HEK293 (cell line): ENCODE data around the gene MYL6B.

Experiments
- CTCF ChIA-PET: fragments of 350-600 bp; formaldehyde crosslinking; extraction: SDS; loops from one replicate; lab custom pipeline; 2021; ENCODE audit warnings: antibody characterized with exemption; lab: Yijun Ruan, JAX
- POLR2A ChIA-PET: fragments of 300-600 bp; formaldehyde crosslinking; extraction: SDS; loops from one replicate; lab custom pipeline; 2020; ENCODE audit warnings: antibody characterized with exemption, inconsistent platforms; lab: Yijun Ruan, JAX
- H3K27ac ChIP-seq: fragments of 200-500 bp; sonication (Bioruptor generic); 2 replicates; pipeline ENCODE4 v1.5.1; 2014; ENCODE audit warnings: low read depth, low read length, control low read depth, inconsistent platforms; ENCODE audit errors: extremely low read depth
- H3K36me3 ChIP-seq, 2 experiments: fragments of 200-500 bp in 1 of 2; sonication (Bioruptor generic) in 1 of 2; 1 replicate in 1 of 2; 2 replicates in 1 of 2; pipeline ENCODE4 v1.5.1; 2014 to 2017; ENCODE audit warnings: inconsistent platforms in 2 of 2, low read length in 2 of 2; ENCODE audit not compliant: control insufficient read depth in 2 of 2, insufficient read depth in 1 of 2
- H3K4me1 ChIP-seq: fragments of 200-500 bp; sonication (Bioruptor generic); 2 replicates; pipeline ENCODE4 v1.5.1; 2014; ENCODE audit warnings: mild to moderate bottlenecking, low read length, inconsistent platforms; ENCODE audit not compliant: control insufficient read depth, insufficient read depth
- H3K4me3 ChIP-seq: 2 replicates; pipeline ENCODE4 v1.5.1; 2011; ENCODE audit warnings: low read depth, mild to moderate bottlenecking, control low read depth, low read length, moderate library complexity
- H3K9me3 ChIP-seq: fragments of 200-500 bp; sonication (Bioruptor generic); 2 replicates; pipeline ENCODE4 v1.5.1; 2014; ENCODE audit warnings: low read depth, low read length, inconsistent platforms; ENCODE audit not compliant: control insufficient read depth, insufficient read depth
- ELK4 ChIP-seq: IDR thresholded peaks from 2 replicates; pipeline ENCODE4 v1.6.1; 2011; ENCODE audit warnings: mild to moderate bottlenecking, low read depth, low read length, borderline replicate concordance
- REPIN1 ChIP-seq: fragments of 450-650 bp; formaldehyde crosslinking; IDR thresholded peaks from 2 replicates; pipeline ENCODE4 v1.5.1; 2017; ENCODE audit warnings: missing biosample characterization, missing genetic modification characterization, low read depth
- SCRT2 ChIP-seq: fragments of 450-650 bp; formaldehyde crosslinking; IDR thresholded peaks from 2 replicates; pipeline ENCODE4 v1.5.1; 2016; ENCODE audit warnings: missing biosample characterization, missing genetic modification characterization
- TRIM28 ChIP-seq: IDR thresholded peaks from 2 replicates; pipeline ENCODE4 v1.6.1; 2011; ENCODE audit warnings: low read length, control low read depth, borderline replicate concordance
- YY1 ChIP-seq: fragments of 450-650 bp; formaldehyde crosslinking; IDR thresholded peaks from 2 replicates; pipeline ENCODE4 v1.5.1; 2018; ENCODE audit warnings: missing biosample characterization, missing genetic modification characterization
- ZBTB1 ChIP-seq: fragments of 450-650 bp; formaldehyde crosslinking; IDR thresholded peaks from 2 replicates; pipeline ENCODE4 v1.5.1; 2016; ENCODE audit warnings: missing biosample characterization, missing genetic modification characterization
- ZFHX2 ChIP-seq: fragments of 450-650 bp; formaldehyde crosslinking; conservative IDR thresholded peaks from 2 replicates; pipeline ENCODE4 v1.5.1; 2016; ENCODE audit warnings: missing biosample characterization, missing genetic modification characterization
- ZFP37 ChIP-seq: fragments of 450-650 bp; formaldehyde crosslinking; IDR thresholded peaks from 2 replicates; pipeline ENCODE4 v1.5.1; 2016; ENCODE audit warnings: missing biosample characterization, missing genetic modification characterization
- ZNF169 ChIP-seq: fragments of 450-650 bp; formaldehyde crosslinking; IDR thresholded peaks from 2 replicates; pipeline ENCODE4 v1.5.1; 2016; ENCODE audit warnings: missing biosample characterization, missing genetic modification characterization
- ZNF202 ChIP-seq: fragments of 450-650 bp; formaldehyde crosslinking; IDR thresholded peaks from 2 replicates; pipeline ENCODE4 v1.5.1; 2016; ENCODE audit warnings: missing biosample characterization, missing genetic modification characterization, borderline replicate concordance
- ZNF214 ChIP-seq: fragments of 450-650 bp; formaldehyde crosslinking; IDR thresholded peaks from 2 replicates; pipeline ENCODE4 v1.5.1; 2017; ENCODE audit warnings: missing biosample characterization, mild to moderate bottlenecking, missing genetic modification characterization, borderline replicate concordance
- ZNF24 ChIP-seq: fragments of 450-650 bp; formaldehyde crosslinking; IDR thresholded peaks from 2 replicates; pipeline ENCODE4 v1.5.1; 2016; ENCODE audit warnings: missing biosample characterization, missing genetic modification characterization
- ZNF292 ChIP-seq: fragments of 450-650 bp; formaldehyde crosslinking; IDR thresholded peaks from 2 replicates; pipeline ENCODE4 v1.5.1; 2016; ENCODE audit warnings: low read depth, missing biosample characterization, missing genetic modification characterization, borderline replicate concordance
- ZNF324 ChIP-seq: fragments of 450-650 bp; formaldehyde crosslinking; IDR thresholded peaks from 2 replicates; pipeline ENCODE4 v1.5.1; 2016; ENCODE audit warnings: missing biosample characterization, missing genetic modification characterization
- ZNF341 ChIP-seq: fragments of 450-650 bp; formaldehyde crosslinking; IDR thresholded peaks from 2 replicates; pipeline ENCODE4; 2016; ENCODE audit warnings: low read depth, missing biosample characterization, missing genetic modification characterization
- ZNF354C ChIP-seq: fragments of 450-650 bp; formaldehyde crosslinking; IDR thresholded peaks from 2 replicates; pipeline ENCODE4 v1.5.1; 2016; ENCODE audit warnings: missing biosample characterization, missing genetic modification characterization, low read depth, borderline replicate concordance
- ZNF521 ChIP-seq: fragments of 450-650 bp; formaldehyde crosslinking; IDR thresholded peaks from 2 replicates; pipeline ENCODE4 v1.5.1; 2017; ENCODE audit warnings: missing biosample characterization, mild to moderate bottlenecking, missing genetic modification characterization
- ZNF621 ChIP-seq: fragments of 450-650 bp; formaldehyde crosslinking; IDR thresholded peaks from 2 replicates; pipeline ENCODE4 v1.5.1; 2017; ENCODE audit warnings: missing biosample characterization, missing genetic modification characterization
- ZNF670 ChIP-seq: fragments of 450-650 bp; formaldehyde crosslinking; IDR thresholded peaks from 2 replicates; pipeline ENCODE4 v1.5.1; 2016; ENCODE audit warnings: missing biosample characterization, missing genetic modification characterization, low read depth
- ZNF776 ChIP-seq: fragments of 450-650 bp; formaldehyde crosslinking; IDR thresholded peaks from 2 replicates; pipeline ENCODE4 v1.5.0; 2017; ENCODE audit warnings: missing biosample characterization, missing genetic modification characterization, borderline replicate concordance
- ZSCAN30 ChIP-seq: fragments of 450-650 bp; IDR thresholded peaks from 2 replicates; pipeline ENCODE4 v1.5.1; 2018; ENCODE audit warnings: missing biosample characterization, mild to moderate bottlenecking, missing genetic modification characterization, moderate library complexity
- ZXDB ChIP-seq: fragments of 450-650 bp; formaldehyde crosslinking; IDR thresholded peaks from 2 replicates; pipeline ENCODE4 v1.5.1; 2016; ENCODE audit warnings: missing biosample characterization, missing genetic modification characterization
- TF ChIP-seq, protein P1 (sequence below): fragments of 450-650 bp; formaldehyde crosslinking; IDR thresholded peaks from 2 replicates; pipeline ENCODE4 v1.5.0; 2017; ENCODE audit warnings: missing biosample characterization, missing genetic modification characterization, borderline replicate concordance
- TF ChIP-seq, protein P2 (sequence below): fragments of 450-650 bp; formaldehyde crosslinking; IDR thresholded peaks from 2 replicates; pipeline ENCODE4 v1.5.1; 2016; ENCODE audit warnings: missing biosample characterization, missing genetic modification characterization

Gene MYL6B

GRCh38 chr12:56134897-56135296, 17.5 kb upstream of the MYL6B start:
- ChIA-PET CTCF (no interaction called here), POLR2A (no interaction called here)
- TF ChIP-seq, protein P1, sequence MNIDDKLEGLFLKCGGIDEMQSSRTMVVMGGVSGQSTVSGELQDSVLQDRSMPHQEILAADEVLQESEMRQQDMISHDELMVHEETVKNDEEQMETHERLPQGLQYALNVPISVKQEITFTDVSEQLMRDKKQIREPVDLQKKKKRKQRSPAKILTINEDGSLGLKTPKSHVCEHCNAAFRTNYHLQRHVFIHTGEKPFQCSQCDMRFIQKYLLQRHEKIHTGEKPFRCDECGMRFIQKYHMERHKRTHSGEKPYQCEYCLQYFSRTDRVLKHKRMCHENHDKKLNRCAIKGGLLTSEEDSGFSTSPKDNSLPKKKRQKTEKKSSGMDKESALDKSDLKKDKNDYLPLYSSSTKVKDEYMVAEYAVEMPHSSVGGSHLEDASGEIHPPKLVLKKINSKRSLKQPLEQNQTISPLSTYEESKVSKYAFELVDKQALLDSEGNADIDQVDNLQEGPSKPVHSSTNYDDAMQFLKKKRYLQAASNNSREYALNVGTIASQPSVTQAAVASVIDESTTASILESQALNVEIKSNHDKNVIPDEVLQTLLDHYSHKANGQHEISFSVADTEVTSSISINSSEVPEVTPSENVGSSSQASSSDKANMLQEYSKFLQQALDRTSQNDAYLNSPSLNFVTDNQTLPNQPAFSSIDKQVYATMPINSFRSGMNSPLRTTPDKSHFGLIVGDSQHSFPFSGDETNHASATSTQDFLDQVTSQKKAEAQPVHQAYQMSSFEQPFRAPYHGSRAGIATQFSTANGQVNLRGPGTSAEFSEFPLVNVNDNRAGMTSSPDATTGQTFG (tag by site-specific recombination) = no peak
- TF ChIP-seq REPIN1 (no peak), ZNF521 (no peak), ZNF214 (tag by site-specific recombination) (no peak), ZFP37 (tag by site-specific recombination) (no peak), TRIM28 (no peak), ZNF341 (tag by site-specific recombination) (no peak), ZFHX2 (tag by site-specific recombination) (no peak), ZNF24 (no peak), ZBTB1 (no peak), ZNF292 (tag by site-specific recombination) (no peak), ZNF169 (no peak), ZXDB (no peak), ZNF621 (tag by site-specific recombination) (no peak), ZNF202 (tag by site-specific recombination) (no peak), YY1 (tag by site-specific recombination) (no peak), ZNF354C (tag by site-specific recombination) (no peak), ZNF670 (tag by site-specific recombination) (no peak), ZNF776 (no peak)
- TF ChIP-seq, protein P2, sequence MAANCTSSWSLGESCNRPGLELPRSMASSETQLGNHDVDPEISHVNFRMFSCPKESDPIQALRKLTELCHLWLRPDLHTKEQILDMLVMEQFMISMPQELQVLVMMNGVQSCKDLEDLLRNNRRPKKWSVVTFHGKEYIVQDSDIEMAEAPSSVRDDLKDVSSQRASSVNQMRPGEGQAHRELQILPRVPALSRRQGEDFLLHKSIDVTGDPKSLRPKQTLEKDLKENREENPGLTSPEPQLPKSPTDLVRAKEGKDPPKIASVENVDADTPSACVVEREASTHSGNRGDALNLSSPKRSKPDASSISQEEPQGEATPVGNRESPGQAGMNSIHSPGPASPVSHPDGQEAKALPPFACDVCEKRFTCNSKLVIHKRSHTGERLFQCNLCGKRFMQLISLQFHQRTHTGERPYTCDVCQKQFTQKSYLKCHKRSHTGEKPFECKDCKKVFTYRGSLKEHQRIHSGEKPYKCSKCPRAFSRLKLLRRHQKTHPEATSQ (tag by site-specific recombination) = no peak

DNA sequence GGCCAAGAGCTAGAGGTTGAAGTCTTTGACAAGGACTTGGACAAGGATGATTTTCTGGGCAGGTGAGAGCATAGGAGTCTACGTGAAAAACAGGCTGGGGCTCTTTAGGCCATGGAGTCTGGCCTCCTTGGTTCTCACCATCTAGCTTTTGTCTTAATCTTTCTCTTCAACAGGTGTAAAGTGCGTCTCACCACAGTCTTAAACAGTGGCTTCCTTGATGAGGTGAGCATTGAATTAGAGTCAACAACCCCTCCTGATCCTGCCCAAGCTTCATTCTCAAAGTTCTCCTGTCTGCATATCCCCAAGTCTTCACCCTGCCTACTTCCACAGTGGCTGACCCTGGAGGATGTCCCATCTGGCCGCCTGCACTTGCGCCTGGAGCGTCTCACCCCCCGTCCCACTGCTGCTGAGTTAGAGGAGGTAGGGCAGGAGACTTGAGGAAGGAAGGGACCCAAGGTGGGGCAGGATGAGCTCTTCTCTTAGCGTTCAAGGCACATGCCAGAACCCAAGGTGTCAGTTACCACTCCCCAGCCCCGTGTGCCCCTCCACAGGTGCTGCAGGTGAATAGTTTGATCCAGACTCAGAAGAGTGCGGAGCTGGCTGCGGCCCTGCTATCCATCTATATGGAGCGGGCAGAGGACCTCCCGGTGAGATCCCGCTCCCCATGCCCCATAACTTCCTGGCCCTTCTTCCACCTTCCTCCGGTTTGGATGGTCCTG, 14.4 kb upstream of the MYL6B start:
- peak; percentile 45; the same call in 1 of the 2 replicates for TF ChIP-seq SCRT2
- no peak for TF ChIP-seq ELK4
- no peak for TF ChIP-seq ZSCAN30 (tag by site-specific recombination)
- no peak for TF ChIP-seq ZNF324
- ChIA-PET CTCF (interaction anchor here (0.9 to 2.2 kb wide), 2 partner anchors 16 to 19 kb away, joined by 3 to 5 read pairs; partner anchors contain the start of gene ZC3H10), POLR2A (interaction anchor here (1.0 to 3.0 kb wide), 3 partner anchors 10 to 23 kb away, joined by 3 to 14 read pairs (median 4); partner anchors contain the start of gene ESYT1)
- Histone ChIP-seq H3K9me3 (no peaks in the 10 kb centered on the region), H3K4me3 (no peak overlapping the region), H3K27ac (no peak overlapping the region), H3K4me1 (no peaks in the 10 kb centered on the region), H3K36me3 (peaks cover 34 to 93% of the 10 kb centered on the region in 2 experiments; a peak in 2 of 3 replicates)

More at GRCh38 chr12:56134897-56135296, 17.5 kb upstream of the MYL6B start:
- Histone ChIP-seq H3K36me3 (peaks cover 37 to 95% of the 10 kb centered on the region in 2 experiments; a peak in 2 of 3 replicates), H3K4me1 (no peaks in the 10 kb centered on the region), H3K27ac (no peak overlapping the region), H3K9me3 (no peaks in the 10 kb centered on the region), H3K4me3 (no peak overlapping the region)
